Measurements from ENCODE around the gene FAT3. TPM values are rescaled to one million over a fixed set of nuclear protein-coding genes. Genes with fewer than 3 reads are reported as not detected.

Gene FAT3
- total RNA-seq, 2 experiments from 2014 or later = not detected

DNA sequence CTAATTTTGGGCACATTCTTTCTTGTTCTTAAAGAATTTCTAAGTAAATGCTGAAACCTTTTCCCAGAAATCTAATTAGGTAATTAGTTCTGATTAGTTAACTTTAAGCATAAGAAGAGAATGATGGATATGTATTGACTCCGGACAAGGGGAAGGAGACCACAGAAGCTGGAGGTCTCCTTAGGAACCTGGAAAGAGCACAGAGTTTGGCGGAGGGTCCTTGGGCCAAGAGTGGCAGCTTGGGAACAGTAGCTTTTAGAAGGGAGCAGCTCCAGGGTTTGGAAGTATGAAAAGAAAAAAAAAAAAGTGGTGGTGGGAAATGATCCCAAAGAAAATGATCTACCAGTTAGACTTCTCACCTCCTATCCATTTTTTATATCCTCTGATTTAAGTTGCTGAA is 42.7 kb downstream of the FAT3 start:
- POLR2A ChIA-PET = no interaction called here

DNA sequence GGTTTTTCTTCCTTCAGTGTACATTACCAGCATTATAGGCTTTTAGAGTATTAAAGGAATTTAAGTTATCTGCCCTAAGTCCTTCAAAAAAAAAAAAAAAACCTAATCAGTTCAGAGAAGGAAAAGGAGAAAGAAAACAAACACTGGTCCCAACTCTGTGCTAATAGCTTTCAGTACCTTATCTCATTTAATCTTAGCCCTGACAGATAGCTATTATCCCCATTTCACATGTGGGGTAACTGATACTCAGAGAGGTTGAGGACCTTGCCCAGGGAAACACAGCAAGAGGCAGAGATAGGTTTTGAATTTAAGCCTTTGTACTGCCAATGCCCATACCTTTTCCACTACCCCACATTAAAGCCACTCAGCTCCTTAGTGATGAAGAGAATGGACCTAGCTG is 43.4 kb downstream of the FAT3 start:
- Histone ChIP-seq H3K4me3 (ENCODE audit: low read length) (no peak overlapping the region), H3K27me3 (ENCODE audit: control insufficient read depth in 1 of 2, insufficient read depth in 2 of 2, low read length in 2 of 2) (no peaks in the 10 kb centered on the region), H3K36me3 (ENCODE audit: insufficient read depth, low read length) (no peaks in the 10 kb centered on the region), H3K9me3 (ENCODE audit: control insufficient read depth in 1 of 2, insufficient read depth in 1 of 2, low read length in 2 of 2) (no peaks in the 10 kb centered on the region), H3K27ac (ENCODE audit: low read depth in 1 of 2, low read length in 2 of 2) (no peak overlapping the region), H3K4me1 (ENCODE audit: insufficient read depth, low read length) (no peaks in the 10 kb centered on the region)
- TF ChIP-seq, protein P1, sequence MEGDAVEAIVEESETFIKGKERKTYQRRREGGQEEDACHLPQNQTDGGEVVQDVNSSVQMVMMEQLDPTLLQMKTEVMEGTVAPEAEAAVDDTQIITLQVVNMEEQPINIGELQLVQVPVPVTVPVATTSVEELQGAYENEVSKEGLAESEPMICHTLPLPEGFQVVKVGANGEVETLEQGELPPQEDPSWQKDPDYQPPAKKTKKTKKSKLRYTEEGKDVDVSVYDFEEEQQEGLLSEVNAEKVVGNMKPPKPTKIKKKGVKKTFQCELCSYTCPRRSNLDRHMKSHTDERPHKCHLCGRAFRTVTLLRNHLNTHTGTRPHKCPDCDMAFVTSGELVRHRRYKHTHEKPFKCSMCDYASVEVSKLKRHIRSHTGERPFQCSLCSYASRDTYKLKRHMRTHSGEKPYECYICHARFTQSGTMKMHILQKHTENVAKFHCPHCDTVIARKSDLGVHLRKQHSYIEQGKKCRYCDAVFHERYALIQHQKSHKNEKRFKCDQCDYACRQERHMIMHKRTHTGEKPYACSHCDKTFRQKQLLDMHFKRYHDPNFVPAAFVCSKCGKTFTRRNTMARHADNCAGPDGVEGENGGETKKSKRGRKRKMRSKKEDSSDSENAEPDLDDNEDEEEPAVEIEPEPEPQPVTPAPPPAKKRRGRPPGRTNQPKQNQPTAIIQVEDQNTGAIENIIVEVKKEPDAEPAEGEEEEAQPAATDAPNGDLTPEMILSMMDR (IDR thresholded peaks at IDR 0.05) = no peak
- H3K27me3 Mint-ChIP-seq = no peaks in the 10 kb centered on the region
- no peaks in the 10 kb centered on the region for H3K36me3 Mint-ChIP-seq (ENCODE audit: low read depth)
- POLR2A ChIA-PET = no interaction called here
- ATAC-seq (ENCODE audit: poor library complexity) = no peak
- no peaks in the 10 kb centered on the region for H3K4me1 Mint-ChIP-seq (ENCODE audit: low read depth)
- intact Hi-C loops (cut with DNase I, micrococcal nuclease) = no loop called here
- CTCF ChIA-PET = no interaction called here
- no peak overlapping the region for H3K4me3 Mint-ChIP-seq
- H3K9me3 Mint-ChIP-seq = peaks cover 2% of the 10 kb centered on the region
- H3K27ac Mint-ChIP-seq = no peak overlapping the region
- DNase-seq = no peak

More for the DNA sequence above, 42.7 kb downstream of the FAT3 start:
- H3K9me3 Mint-ChIP-seq = peaks cover 2% of the 10 kb centered on the region
- H3K27me3 Mint-ChIP-seq = no peaks in the 10 kb centered on the region
- no peak overlapping the region for H3K27ac Mint-ChIP-seq
- H3K4me3 Mint-ChIP-seq = no peak overlapping the region
- CTCF ChIA-PET = no interaction called here
- Histone ChIP-seq H3K9me3 (ENCODE audit: control insufficient read depth in 1 of 2, insufficient read depth in 1 of 2, low read length in 2 of 2) (no peaks in the 10 kb centered on the region), H3K4me3 (ENCODE audit: low read length) (no peak overlapping the region), H3K27ac (ENCODE audit: low read depth in 1 of 2, low read length in 2 of 2) (no peak overlapping the region), H3K36me3 (ENCODE audit: insufficient read depth, low read length) (no peaks in the 10 kb centered on the region), H3K4me1 (ENCODE audit: insufficient read depth, low read length) (no peaks in the 10 kb centered on the region), H3K27me3 (ENCODE audit: control insufficient read depth in 1 of 2, insufficient read depth in 2 of 2, low read length in 2 of 2) (no peaks in the 10 kb centered on the region)
- intact Hi-C loops (cut with DNase I, micrococcal nuclease) = no loop called here
- no peak for DNase-seq
- TF ChIP-seq, protein P1 (IDR thresholded peaks at IDR 0.05) = no peak
- ATAC-seq (ENCODE audit: poor library complexity) = no peak
- no peaks in the 10 kb centered on the region for H3K4me1 Mint-ChIP-seq (ENCODE audit: low read depth)
- H3K36me3 Mint-ChIP-seq (ENCODE audit: low read depth) = no peaks in the 10 kb centered on the region

DNA sequence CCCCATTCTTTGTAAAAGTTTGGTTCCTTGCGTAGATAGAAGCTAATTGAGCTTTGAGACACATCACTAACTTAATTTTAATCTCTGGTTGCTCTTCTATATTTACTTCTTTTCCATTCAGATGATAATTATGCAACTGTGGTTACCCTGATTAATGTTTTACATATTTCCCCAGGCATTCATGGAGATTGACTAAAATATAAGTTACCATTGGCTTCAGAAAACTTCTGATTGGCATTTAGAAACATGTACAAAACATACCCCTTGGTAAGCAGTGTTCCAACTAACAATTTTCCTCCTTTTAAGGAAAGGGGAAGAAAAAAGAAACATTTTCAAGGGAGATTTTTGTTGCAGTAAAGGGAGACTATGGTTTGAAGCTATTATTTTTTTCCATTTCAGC is 43.9 kb downstream of the FAT3 start:
- TF ChIP-seq, protein P1 (IDR thresholded peaks at IDR 0.05) = no peak
- DNase-seq = no peak
- no peak overlapping the region for H3K27ac Mint-ChIP-seq
- Histone ChIP-seq H3K36me3 (ENCODE audit: insufficient read depth, low read length) (no peaks in the 10 kb centered on the region), H3K27me3 (ENCODE audit: control insufficient read depth in 1 of 2, insufficient read depth in 2 of 2, low read length in 2 of 2) (no peaks in the 10 kb centered on the region), H3K9me3 (ENCODE audit: control insufficient read depth in 1 of 2, insufficient read depth in 1 of 2, low read length in 2 of 2) (no peaks in the 10 kb centered on the region), H3K4me1 (ENCODE audit: insufficient read depth, low read length) (no peaks in the 10 kb centered on the region), H3K27ac (ENCODE audit: low read depth in 1 of 2, low read length in 2 of 2) (no peak overlapping the region), H3K4me3 (ENCODE audit: low read length) (no peak overlapping the region)
- peaks cover 2% of the 10 kb centered on the region for H3K9me3 Mint-ChIP-seq
- H3K36me3 Mint-ChIP-seq (ENCODE audit: low read depth) = no peaks in the 10 kb centered on the region
- no peak overlapping the region for H3K4me3 Mint-ChIP-seq
- intact Hi-C loops (cut with DNase I, micrococcal nuclease) = no loop called here
- ChIA-PET CTCF (no interaction called here), POLR2A (no interaction called here)
- H3K27me3 Mint-ChIP-seq = no peaks in the 10 kb centered on the region
- H3K4me1 Mint-ChIP-seq (ENCODE audit: low read depth) = no peaks in the 10 kb centered on the region
- no peak for ATAC-seq (ENCODE audit: poor library complexity)
